SK-N-DZ (cell line): ENCODE results near the gene WFDC2. TPM values are rescaled to one million over a fixed set of nuclear protein-coding genes. Genes with fewer than 3 reads are reported as not detected.

Experiments used
- DNase-seq: peaks from one replicate; pipeline ENCODE4 v3.0.0-alpha.2; 2015; ENCODE audit warnings: low spot score
- polyA plus RNA-seq, 2 experiments: library from polyadenylated mRNA; depleted of rRNA; stranded (reverse); fragments of >200 nt; gene quantifications; 2 replicates each; pipeline ENCODE4 v1.2.3, GENCODE V29; 2014

Gene WFDC2, protein sequence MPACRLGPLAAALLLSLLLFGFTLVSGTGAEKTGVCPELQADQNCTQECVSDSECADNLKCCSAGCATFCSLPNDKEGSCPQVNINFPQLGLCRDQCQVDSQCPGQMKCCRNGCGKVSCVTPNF
- not detected in 2 replicates for polyA plus RNA-seq (2014; cell fraction: cytosol; rRNA removed)
- not detected in 2 replicates for polyA plus RNA-seq (2014; cell fraction: nucleus; rRNA removed)

DNA sequence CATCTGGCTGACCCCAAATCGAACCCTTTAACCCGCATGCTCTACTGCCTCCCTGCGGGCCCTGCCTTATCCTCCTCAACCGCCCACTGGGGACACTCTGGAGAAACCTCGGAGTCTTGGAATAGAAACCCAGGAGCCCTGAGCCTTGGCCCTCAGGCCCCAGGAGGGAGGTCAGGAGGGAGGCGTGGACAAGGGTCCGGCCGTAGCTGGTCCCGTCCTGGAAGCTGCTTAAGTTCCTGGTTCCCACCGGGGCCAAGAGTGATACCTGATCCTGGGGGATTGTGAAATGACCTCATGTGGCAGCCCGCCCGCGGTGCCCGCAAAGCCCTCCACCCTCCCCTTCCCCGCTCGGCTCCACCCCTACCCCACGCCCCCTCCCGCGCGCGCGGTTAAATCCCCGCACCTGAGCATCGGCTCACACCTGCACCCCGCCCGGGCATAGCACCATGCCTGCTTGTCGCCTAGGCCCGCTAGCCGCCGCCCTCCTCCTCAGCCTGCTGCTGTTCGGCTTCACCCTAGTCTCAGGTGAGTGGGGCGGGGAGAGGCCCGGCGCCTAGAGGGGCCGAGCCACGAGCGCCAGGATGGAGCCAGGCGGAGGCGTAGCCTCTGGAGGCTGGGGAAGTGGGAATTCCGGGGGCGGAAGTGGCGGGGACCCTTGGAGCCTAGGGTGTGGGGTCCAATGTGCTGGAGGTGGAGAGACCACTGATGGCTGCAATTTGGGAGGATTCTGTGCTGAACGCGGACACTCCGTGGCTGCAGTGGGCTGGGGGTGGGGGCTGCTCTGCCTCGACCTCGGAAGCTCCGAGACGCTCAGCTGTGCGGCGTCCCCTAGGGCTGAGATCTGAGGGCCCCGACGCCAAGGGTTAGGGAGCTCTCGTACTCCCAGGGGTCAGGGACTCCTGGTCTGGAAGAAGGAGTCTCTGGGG, at the start of gene WFDC2:
TSS of gene WFDC2 (plus strand) at position 418 of the 926 bp plus-strand sequence. CDS start at position 447, 29 bp downstream.
- DNase-seq = no peak

DNA sequence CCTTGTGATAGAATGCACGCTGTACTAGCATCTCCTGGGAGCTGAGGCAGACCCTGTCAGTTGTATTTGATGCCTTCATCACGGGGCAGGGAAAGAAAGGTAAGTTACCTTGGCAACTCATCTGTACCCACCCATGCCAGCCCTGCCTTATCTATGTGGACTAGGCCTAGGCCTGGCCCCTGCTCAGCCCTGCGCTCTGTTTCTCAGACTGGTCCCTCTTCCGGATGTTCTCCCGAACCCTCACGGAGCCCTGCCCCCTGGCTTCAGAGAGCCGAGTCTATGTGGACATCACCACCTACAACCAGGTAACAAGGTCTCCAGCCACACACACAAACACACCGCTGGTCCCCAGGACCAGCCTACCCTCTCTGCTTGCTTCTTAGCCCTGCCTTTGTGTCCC, 49.4 kb upstream of the WFDC2 start:
- DNase-seq = no peak

DNA sequence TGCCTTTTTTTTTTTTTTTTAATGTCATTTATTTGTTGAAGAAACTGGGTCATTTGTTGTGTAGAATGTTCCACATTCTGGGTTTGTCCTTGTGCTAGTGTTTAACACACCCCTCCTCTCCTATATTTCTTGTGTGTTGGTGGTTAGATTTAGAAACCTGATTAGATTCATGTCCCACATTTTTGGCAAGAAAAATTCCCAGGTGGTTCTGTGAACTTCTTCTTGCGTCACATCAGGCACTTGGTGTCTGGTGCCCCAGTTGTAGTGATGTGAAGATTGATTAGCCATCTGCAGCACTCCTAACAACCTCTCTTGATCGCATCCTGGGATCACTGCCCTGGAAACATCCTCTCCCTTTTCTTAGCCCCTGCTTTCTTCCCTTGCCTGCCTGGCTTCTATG, 45.9 kb upstream of the WFDC2 start:
- DNase-seq = no peak

DNA sequence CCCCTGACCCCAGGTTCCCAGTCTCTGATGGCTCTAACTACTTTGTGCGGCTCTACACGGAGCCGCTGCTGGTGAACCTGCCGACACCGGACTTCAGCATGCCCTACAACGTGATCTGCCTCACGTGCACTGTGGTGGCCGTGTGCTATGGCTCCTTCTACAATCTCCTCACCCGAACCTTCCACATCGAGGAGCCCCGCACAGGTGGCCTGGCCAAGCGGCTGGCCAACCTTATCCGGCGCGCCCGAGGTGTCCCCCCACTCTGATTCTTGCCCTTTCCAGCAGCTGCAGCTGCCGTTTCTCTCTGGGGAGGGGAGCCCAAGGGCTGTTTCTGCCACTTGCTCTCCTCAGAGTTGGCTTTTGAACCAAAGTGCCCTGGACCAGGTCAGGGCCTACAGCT, 44.0 kb upstream of the WFDC2 start:
- DNase-seq = no peak

DNA sequence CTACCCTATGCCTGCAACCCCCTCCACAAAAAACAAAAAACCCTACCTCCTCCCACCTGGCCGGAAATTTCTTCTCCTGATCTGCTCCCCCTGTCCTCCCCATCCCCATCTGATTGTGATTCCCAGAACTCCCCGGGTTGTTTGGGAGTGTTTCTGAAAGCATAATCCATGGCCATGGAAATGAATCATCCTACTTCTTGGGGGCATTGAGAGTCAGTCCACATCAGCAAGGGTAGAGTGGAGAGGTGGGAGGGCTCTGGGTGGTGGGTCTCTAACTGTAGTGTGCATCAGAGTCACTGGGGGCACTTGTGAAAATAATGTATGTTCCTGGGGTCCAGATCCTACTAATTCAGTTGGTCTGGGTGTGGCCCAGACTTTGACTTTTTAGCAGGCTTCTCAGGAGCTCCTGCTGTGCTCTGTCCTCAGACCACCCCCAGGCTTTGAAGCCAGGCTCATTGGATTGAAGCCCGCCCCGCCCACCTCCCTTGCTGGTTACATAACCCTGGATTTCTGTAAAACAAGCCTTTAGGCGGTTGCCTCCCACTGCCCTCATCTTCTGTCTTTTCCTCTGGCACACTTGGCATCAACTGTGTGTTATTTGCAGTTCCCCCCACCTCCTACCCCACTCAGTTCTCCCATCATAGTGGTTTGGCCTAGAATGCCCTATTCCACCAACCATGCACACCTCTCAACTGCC, 43.1 kb upstream of the WFDC2 start:
- DNase-seq = no peak

DNA sequence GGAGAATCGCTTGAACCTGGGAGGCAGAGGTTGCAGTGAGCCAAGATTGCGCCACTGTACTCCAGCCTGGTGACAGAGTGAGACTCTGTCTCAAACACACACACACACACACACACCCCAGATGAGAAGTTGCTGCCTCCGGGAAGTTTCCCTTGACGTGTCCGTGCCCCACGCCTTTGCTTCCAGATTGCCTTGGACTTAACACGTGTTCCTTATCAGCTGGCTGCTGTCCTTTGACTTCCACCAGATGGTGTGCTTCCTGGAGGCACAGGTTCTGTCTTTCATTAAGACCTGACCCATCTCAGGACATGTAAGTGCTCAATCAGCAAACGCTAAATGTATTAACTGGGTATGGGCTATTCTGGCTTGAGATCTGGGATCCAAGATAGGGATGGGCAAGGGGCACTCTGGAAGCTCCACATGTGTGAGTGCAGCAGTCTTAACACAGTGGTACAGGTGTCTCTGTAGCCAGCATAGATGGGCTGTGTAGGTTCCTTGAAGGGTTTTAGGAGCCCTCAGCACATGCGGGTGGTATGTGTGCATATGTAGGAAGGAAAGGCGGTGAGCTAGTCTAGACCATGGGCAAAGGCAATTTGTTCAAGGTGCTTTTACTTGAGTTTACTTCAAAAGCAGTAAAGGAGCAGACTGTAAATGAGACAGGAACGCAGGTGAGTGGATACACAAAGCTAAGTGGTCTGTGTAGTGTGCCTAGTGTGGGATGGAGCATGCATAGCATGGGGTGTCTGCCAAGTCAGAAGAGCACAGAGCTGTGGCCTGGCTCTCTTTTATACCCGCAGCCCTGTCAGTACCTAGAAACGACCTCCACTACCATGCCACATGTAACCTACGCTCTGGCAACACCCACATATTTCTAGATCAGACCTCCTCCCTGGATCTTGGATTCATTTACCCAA, 42.1 kb upstream of the WFDC2 start:
- peak; percentile 50 for DNase-seq

DNA sequence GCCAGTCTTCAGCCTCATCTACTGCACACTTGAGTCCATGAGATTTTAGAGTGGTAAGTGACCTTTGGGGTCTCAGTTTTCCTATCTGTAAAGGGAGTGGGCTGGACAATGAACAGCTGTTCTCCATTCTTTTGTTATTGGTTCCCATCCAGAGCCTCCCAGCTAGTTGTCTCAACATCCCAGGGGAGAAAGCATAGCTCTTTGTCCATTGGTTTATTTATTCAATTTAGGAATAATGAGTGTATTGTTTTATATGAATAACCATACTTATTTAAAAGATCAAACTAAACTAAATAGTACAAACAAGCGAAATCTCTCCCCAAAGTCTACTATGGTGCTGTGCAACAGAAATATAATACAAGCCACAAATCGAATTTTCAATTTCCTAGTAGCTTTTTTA, 39.9 kb upstream of the WFDC2 start:
- no peak for DNase-seq

DNA sequence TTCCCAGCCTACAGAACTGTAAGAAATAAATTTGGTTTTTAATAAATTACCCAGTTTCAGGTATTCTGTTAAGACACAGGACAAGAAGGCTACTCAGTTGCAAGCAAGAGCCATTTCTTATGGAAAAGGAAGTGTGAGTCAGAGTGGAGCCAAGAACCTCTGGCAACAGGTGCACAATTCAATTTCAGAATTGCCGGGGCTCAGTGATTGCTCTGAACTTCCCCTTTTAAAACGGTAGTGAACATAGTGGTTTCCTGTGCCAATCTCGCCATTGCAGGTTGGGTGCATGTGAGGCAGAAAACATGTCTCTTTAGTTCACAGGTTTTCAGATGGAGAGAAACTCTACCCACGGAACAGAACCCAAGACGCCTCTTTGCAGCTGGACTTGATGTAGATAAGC, 37.3 kb upstream of the WFDC2 start:
- no peak for DNase-seq

DNA sequence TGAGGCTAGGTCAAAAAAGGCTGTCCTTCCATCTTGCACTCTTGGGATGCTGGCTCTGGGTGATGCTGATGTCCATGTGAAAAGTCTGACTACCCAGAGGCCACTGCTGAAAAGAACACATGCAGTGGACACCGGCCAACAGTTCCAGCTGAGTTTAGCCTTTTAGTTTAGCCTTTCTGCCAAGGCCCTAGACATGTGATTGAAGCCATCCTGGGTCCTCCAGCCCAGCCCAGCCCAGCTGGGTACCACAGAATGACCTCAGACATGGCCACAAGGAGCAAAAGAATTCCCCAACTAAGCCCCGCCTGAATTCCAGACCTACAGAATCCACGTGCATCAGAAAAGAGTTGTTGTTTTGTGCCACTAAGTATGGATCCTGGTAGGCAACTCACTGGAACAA, 36.2 kb upstream of the WFDC2 start:
- DNase-seq = no peak

DNA sequence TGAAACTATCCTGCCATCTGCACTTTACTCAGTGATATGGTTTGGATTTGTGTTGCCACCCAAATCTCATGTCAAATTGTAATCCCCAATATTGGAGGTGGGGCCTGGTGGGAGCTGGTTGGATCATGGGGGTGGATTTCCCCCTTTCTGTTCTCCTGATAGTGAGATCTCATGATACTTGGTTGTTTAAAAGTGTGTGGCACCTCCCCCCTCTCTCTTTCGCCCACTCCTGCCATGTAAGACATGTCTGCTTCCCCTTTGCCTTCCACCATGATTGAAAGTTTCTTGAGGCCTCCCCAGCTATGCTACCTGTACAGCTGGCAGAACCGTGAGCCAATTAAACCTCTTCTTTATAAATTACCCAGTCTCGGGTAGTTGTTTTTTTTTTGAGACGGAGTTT, 35.6 kb upstream of the WFDC2 start:
- DNase-seq = no peak

DNA sequence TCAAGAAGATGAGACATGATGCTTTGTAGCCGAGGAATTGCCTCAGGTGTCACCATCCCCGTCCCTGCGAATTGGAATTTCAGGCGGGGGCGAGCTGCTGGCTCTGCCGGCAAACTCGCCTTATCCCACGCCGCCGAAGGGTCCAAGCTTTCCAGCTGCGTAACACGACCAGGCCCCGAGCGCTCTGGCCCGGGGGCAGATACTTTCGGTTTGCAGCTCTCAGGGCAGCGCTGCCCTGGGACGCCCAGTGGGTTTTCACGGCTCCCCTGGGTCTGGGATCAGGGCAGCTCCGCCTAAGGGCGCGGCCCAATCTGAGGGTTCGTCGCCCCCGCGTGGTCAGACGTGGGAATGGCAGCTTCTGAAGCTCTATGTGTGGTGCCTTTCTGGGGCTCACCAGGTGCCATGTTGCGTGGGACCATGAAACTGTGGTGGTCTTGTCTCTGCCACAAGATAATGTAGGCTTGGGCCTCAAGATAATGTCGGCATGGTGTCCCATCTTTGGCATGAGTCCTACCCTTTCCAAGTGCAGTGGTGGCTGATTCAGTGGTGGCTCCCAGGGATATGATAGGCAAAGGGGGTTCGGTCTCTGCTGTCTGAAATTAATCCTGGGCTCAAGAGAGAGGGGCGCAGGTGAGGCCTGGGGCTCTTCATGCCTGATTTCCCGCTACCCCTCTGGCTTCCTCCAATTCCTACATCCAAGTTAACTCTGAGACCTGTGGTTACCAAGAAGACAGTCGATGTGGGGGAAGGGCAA, 32.6 kb upstream of the WFDC2 start:
- peak; percentile 80 for DNase-seq

DNA sequence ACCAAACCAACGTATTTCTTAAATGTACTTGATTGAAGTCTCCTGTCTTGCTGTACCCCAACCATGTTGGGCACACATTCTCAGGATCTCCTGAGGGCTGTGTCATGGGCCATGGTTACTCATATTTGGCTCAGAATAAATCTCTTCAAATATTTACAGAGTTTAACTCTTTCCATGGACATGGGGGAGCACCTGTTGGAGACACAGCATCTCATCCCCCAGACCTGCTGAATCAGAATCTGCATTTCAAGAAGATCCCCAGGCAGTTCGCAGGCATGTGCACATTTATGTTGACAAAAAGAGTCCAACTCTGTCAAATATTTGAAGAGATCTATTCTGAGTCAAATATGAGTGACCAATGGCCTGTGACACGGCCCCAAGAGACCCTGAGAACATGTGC, 29.1 kb upstream of the WFDC2 start:
- no peak for DNase-seq

DNA sequence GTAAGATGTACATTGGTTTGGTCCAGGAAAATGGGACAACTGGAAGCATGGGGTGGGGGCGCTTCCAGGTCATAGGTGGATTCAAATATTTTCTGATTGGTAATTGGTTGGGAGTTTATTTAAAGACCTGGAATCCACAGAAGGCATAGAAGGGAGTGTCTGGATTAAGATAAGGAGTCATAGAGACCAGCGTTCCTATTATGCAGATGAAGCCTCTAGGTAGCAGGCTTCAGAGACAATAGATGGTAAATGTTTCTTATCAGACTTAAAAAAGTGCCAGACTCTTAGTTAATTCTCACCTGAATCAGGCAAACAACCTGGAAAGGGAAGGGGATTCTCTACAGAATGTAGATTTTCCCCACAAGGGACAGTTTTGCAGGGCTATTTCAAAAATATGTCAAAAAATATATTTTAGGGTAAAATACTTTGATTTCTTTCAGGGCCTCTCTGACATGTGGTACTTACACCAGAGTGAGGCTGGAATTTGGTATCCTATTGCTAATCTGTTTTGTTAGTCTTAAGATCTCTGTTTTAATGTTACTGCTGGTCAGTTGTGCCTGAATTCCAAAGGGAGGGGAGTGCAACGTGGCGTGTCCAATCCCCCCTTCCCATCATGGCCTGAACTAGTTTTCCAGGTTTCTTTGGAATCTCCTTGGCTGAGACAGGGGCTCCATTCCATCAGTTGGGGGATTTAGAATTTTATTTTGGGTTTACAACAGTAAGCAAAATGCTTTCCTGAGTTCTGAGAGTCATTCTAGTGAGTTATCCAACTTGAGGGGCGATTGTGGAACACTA, 28.5 kb upstream of the WFDC2 start:
- DNase-seq = no peak

DNA sequence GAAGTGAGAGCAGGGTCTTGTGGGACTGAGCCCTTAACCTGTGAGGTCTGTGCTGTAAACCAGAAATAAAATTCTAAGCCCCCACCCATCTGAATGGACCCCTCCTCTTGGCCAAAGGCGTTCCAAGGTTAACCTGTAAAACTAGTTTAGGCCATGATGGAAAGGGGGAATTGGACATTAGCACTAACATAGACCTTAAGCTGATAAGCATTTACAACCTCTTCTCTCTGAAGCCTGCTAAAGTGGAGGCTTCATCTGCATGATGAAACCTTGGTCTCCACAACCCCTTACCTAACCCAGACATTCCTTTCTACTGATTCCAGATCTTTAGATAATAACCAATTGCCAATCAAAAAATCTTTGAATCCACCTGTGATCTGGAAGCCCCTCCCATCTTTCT, 27.8 kb upstream of the WFDC2 start:
- DNase-seq = no peak

DNA sequence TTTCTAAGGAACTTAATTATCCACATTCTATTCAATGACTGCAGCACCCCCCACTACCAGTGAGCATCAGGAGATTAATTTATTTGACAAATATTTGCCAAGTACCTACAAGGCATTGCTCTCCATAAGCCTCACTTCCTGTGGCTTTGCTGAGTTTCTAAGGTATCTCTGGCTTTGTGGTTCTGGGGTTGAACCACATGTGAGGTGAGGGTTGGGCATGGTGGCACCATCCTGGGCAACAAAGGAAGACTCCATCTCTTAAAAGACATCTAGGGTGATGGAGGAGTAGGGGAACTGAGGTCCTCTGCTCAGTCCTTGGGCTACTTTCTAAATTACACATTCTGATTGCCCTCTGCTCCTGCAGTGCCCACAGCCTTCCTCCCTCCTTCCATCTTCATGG, 25.5 kb upstream of the WFDC2 start:
- no peak for DNase-seq

DNA sequence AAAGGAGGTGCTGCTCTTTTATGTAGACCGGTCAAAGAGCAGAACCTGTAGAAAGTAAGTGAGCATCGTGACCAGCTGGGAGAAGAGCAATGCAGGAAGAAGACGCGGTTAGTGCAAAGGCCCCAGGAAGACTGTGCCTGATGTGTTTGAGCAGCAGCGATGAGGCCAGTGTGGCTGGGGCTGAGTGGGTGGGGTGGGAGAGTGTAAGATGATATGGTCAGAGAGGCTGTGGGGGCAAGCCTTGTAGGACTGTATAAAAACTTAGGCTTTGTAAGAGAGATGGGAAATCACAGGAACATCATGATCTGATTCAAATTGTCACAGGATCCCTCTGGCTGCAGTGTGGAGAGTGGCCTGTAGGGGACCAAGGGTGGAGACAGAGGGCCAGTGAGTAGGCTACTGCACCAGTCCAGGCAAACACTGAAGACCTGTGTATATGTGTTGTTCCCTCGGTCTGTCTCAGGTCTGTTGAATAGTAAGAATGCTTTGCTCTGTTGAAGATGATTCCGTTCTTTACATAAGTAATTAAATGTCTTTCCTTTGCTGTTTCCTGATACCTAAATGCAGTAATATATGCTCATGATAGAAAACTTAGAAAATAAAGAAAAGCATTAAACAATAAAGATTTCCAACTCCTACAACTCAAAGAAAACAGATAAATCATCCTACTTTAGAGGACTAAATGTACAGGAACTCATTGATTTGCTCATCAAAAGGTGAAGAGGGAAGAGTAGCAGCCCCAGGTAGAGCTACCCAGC, 23.6 kb upstream of the WFDC2 start:
- DNase-seq = peak; percentile 32

DNA sequence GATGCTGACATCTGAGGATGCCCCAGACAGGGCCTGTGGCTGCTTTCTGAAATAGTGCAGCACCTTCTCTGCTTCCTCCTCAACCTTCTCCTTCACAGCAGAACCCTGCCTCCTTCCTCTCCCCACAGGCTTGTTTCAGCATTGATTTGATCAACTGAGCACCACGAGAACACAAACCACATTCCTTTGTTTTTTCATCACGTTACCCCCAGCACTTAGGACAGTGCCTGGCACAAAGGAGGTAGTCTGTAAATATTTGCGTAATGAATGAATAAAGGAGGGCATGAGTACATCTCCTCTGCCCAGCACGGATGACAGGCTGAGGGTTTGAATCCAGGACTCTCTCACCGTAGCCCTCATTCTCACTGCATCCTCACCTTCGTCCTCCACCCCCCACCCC, 21.3 kb upstream of the WFDC2 start:
- DNase-seq = no peak

DNA sequence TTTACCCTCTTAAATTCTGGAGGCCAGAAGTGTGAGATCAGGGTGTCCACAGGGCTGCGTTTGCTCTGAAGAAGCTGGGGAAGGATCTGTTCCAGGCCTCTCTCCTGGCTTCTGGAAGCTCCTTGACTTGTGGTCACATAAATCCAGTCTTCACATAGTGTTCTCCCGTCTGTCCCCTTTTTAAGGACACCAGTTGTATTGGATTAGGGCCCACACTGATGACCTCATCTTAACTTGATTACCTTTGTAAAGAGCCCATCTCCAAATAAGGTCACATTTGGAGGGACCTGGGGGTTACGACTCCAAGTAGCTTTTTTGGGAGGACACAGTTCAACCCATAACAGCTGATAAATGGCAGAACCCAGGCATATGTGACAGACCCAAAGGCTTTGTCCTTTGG, 20.0 kb upstream of the WFDC2 start:
- DNase-seq = peak; percentile 61
